OCI-LY1 (cell line): Measurements from ENCODE around the gene TRIM36.

Experiments used
- H2AFZ ChIP-seq: fragments of 200-600 bp; sonication (generic), shearing (Covaris generic); 2 replicates; pipeline ENCODE4 v1.6.0; 2014; ENCODE audit warnings: antibody characterized with exemption, mild to moderate bottlenecking, low read length
- H3F3A ChIP-seq: fragments of 200-600 bp; sonication (generic), shearing (Covaris generic); 2 replicates; pipeline ENCODE4 v1.6.0; 2014; ENCODE audit warnings: mild to moderate bottlenecking, antibody characterized with exemption, low read length, moderate library complexity; ENCODE audit not compliant: insufficient read depth
- H3K27ac ChIP-seq: fragments of 200-600 bp; sonication (generic); 2 replicates; pipeline ENCODE4 v1.5.1; 2014; ENCODE audit warnings: low read length, mixed run types, mild to moderate bottlenecking, low read depth; ENCODE audit not compliant: poor library complexity, severe bottlenecking
- H3K27me3 ChIP-seq: fragments of 200-600 bp; sonication (generic); 2 replicates; pipeline ENCODE4 v1.6.0; 2014; ENCODE audit warnings: antibody characterized with exemption, mild to moderate bottlenecking, low read length, moderate library complexity; ENCODE audit not compliant: insufficient read depth
- H3K36me3 ChIP-seq: fragments of 200-600 bp; sonication (generic); 2 replicates; pipeline ENCODE4 v1.6.1; 2014; ENCODE audit warnings: mild to moderate bottlenecking, antibody characterized with exemption, low read length, moderate library complexity, mixed read lengths; ENCODE audit not compliant: insufficient read depth
- H3K4me1 ChIP-seq: fragments of 200-600 bp; sonication (generic); 2 replicates; pipeline ENCODE4 v1.5.1; 2014; ENCODE audit warnings: mild to moderate bottlenecking, low read length, moderate library complexity; ENCODE audit not compliant: insufficient read depth, severe bottlenecking
- H3K4me2 ChIP-seq: fragments of 200-600 bp; sonication (generic), shearing (Covaris generic); 2 replicates; pipeline ENCODE4 v1.6.1; 2014; ENCODE audit warnings: low read length
- H3K4me3 ChIP-seq: fragments of 200-600 bp; sonication (generic); 2 replicates; pipeline ENCODE4 v1.5.1; 2014; ENCODE audit warnings: low read length, low read depth, mild to moderate bottlenecking, mixed read lengths; ENCODE audit not compliant: poor library complexity, severe bottlenecking
- H3K79me2 ChIP-seq: fragments of 200-600 bp; shearing (Covaris generic); 2 replicates; pipeline ENCODE4 v1.6.1; 2016; ENCODE audit warnings: mixed run types, low read length, mixed read lengths; ENCODE audit not compliant: insufficient read depth
- H3K9ac ChIP-seq: fragments of 200-600 bp; sonication (generic), shearing (Covaris generic); 2 replicates; pipeline ENCODE4 v1.6.1; 2014; ENCODE audit warnings: mild to moderate bottlenecking, low read length, mixed read lengths
- H3K9me2 ChIP-seq: fragments of 200-600 bp; sonication (generic), shearing (Covaris generic); 2 replicates; pipeline ENCODE4 v1.6.1; 2014; ENCODE audit warnings: low read depth, mild to moderate bottlenecking, low read length, mixed read lengths
- H3K9me3 ChIP-seq: fragments of 200-600 bp; shearing (Covaris generic); 2 replicates; pipeline ENCODE4 v1.6.1; 2014; ENCODE audit warnings: low read length, mixed read lengths
- H4K20me1 ChIP-seq: fragments of 200-600 bp; sonication (generic), shearing (Covaris generic); 2 replicates; pipeline ENCODE4 v1.6.0; 2016; ENCODE audit warnings: mild to moderate bottlenecking, low read length; ENCODE audit not compliant: insufficient read depth
- CTCF ChIP-seq: fragments of 200-600 bp; sonication (generic), shearing (Covaris generic); IDR thresholded peaks from 2 replicates; pipeline ENCODE4 v1.5.1; 2017; ENCODE audit warnings: mild to moderate bottlenecking, antibody characterized with exemption, low read length, moderate library complexity, mixed read lengths
- EZH2 ChIP-seq: fragments of 200-600 bp; sonication (generic), shearing (Covaris generic); IDR thresholded peaks from 2 replicates; pipeline ENCODE4 v1.8.0; 2017; ENCODE audit warnings: borderline replicate concordance, mixed run types, mild to moderate bottlenecking, antibody characterized with exemption, low read length, moderate library complexity, mixed read lengths

The TRIM36 gene

GRCh38 chr5:115165790-115166189 is 3.9 kb downstream of the TRIM36 start:
- no peaks in the 10 kb centered on the region for H3K9me2 ChIP-seq
- H2AFZ ChIP-seq: no peak overlapping the region
- H3K4me1 ChIP-seq: peaks cover 13% of the 10 kb centered on the region
- peaks cover 5% of the 10 kb centered on the region; the same call in 1 of the 2 replicates for H3K27me3 ChIP-seq
- peaks cover 6% of the 10 kb centered on the region; the same call in 1 of the 2 replicates for H3K9me3 ChIP-seq
- H3K4me2 ChIP-seq: no peak overlapping the region
- no peak overlapping the region for H3K27ac ChIP-seq
- TF ChIP-seq CTCF (no peak), EZH2 (no peak)
- H3K9ac ChIP-seq: no peak overlapping the region
- H3K36me3 ChIP-seq: no peaks in the 10 kb centered on the region; the same call in 1 of the 2 replicates
- H3F3A ChIP-seq: no peaks in the 10 kb centered on the region
- no peaks in the 10 kb centered on the region for H4K20me1 ChIP-seq
- H3K4me3 ChIP-seq: no peak overlapping the region
- H3K79me2 ChIP-seq: no peaks in the 10 kb centered on the region

- Histone ChIP-seq H3K4me2 (no peak overlapping the region), H3K4me3 (no peak overlapping the region), H2AFZ (no peak overlapping the region), H3K36me3 (no peaks in the 10 kb centered on the region), H3K27me3 (no peaks in the 10 kb centered on the region), H3K9me3 (no peaks in the 10 kb centered on the region), H3K27ac (no peak overlapping the region), H4K20me1 (no peaks in the 10 kb centered on the region), H3K9me2 (no peaks in the 10 kb centered on the region), H3K9ac (no peak overlapping the region), H3K79me2 (no peaks in the 10 kb centered on the region), H3F3A (no peaks in the 10 kb centered on the region), H3K4me1 (no peaks in the 10 kb centered on the region)
- TF ChIP-seq CTCF (no peak), EZH2 (no peak)
Observed at GRCh38 chr5:115160975-115161475, 8.7 kb downstream of the TRIM36 start.

- TF ChIP-seq CTCF: no peak
- no peak for TF ChIP-seq EZH2
- no peaks in the 10 kb centered on the region for H3K9me2 ChIP-seq
- no peak overlapping the region for H3K27ac ChIP-seq
- no peaks in the 10 kb centered on the region for H3K4me1 ChIP-seq
- no peaks in the 10 kb centered on the region for H4K20me1 ChIP-seq
- H3K9ac ChIP-seq: no peak overlapping the region
- H3K27me3 ChIP-seq: no peaks in the 10 kb centered on the region
- H2AFZ ChIP-seq: no peak overlapping the region
- no peaks in the 10 kb centered on the region for H3K36me3 ChIP-seq
- no peaks in the 10 kb centered on the region for H3K79me2 ChIP-seq
- H3K9me3 ChIP-seq: no peaks in the 10 kb centered on the region
- H3K4me3 ChIP-seq: no peak overlapping the region
- no peaks in the 10 kb centered on the region for H3F3A ChIP-seq
- H3K4me2 ChIP-seq: no peak overlapping the region
Observed at GRCh38 chr5:115151208-115151805, 18.4 kb downstream of the TRIM36 start.
